Measurements from ENCODE around the gene CIITA.

DNA sequence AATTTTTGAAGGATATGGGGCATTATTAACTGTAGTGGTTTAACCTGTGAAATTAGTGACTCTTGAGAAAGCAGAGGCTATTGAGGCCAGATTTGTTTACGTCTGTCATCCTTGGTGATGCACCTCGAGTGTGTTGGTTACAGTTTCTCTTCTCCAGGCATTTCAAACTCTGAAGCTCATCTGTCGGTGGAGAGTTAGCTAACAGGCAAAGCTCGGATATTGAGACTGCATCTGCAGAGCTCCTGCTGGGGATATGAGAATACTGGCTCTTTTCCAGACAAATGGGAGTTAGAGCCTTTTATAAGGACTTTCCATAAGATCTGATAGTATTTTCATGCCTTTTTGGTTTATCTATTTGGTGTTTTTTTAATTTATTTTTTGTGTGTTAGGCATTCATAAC lies 74.0 kb downstream of the CIITA start:
- TF ChIP-seq, protein P1, sequence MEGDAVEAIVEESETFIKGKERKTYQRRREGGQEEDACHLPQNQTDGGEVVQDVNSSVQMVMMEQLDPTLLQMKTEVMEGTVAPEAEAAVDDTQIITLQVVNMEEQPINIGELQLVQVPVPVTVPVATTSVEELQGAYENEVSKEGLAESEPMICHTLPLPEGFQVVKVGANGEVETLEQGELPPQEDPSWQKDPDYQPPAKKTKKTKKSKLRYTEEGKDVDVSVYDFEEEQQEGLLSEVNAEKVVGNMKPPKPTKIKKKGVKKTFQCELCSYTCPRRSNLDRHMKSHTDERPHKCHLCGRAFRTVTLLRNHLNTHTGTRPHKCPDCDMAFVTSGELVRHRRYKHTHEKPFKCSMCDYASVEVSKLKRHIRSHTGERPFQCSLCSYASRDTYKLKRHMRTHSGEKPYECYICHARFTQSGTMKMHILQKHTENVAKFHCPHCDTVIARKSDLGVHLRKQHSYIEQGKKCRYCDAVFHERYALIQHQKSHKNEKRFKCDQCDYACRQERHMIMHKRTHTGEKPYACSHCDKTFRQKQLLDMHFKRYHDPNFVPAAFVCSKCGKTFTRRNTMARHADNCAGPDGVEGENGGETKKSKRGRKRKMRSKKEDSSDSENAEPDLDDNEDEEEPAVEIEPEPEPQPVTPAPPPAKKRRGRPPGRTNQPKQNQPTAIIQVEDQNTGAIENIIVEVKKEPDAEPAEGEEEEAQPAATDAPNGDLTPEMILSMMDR (IDR thresholded peaks at IDR 0.05), result no peak
- no peak for TF ChIP-seq ZFX (IDR thresholded peaks at IDR 0.05; ENCODE audit: borderline replicate concordance)
